Fibroblast of lung (primary cell): ENCODE data around the gene ADAMTS6.

Experiments
- CTCF ChIP-seq, 2 donors: IDR thresholded peaks in 1 of 2; conservative IDR thresholded peaks in 1 of 2; 1 replicate in 1 of 2; 2 replicates in 1 of 2; pipeline ENCODE4 v1.5.1; 2011 to 2012; ENCODE audit warnings: low read length in 2 of 2, control low read depth in 1 of 2, inconsistent platforms in 1 of 2, low read depth in 1 of 2, mild to moderate bottlenecking in 1 of 2
- EZH2 ChIP-seq: IDR thresholded peaks from 2 replicates; pipeline ENCODE4 v1.5.1; 2012; ENCODE audit warnings: low read length, control low read depth, mild to moderate bottlenecking; ENCODE audit errors: missing control alignments

GRCh38 chr5:65133477-65134110 is 348.1 kb downstream of the ADAMTS6 start:
- no peak for TF ChIP-seq CTCF (conservative IDR thresholded peaks at IDR 0.05 in 1 of 2, IDR thresholded peaks at IDR 0.05 in 1 of 2; ENCODE audit: low read depth in 1 of 2, low read length in 2 of 2)
- TF ChIP-seq EZH2: no peak
